GM21360 (cell line): Measurements from ENCODE around the gene SERINC4.

Experiments used
- ATAC-seq: cut with Tn5 transposase; IDR thresholded peaks from one replicate; pipeline ENCODE4 v1.9.1; 2021; ENCODE audit warnings: mild to moderate bottlenecking, moderate library complexity; ENCODE audit not compliant: unreplicated experiment

The SERINC4 gene

GRCh38 chr15:43799209-43799944 is 643 bp downstream of the SERINC4 start:
- ATAC-seq = no peak

- ATAC-seq = no peak
These were observed 3.5 kb downstream of the SERINC4 start for GRCh38 chr15:43796566-43796965.

- ATAC-seq = no peak
These were observed 4.0 kb downstream of the SERINC4 start for GRCh38 chr15:43795997-43796396.

GRCh38 chr15:43795197-43795596 is 4.8 kb downstream of the SERINC4 start:
- no peak for ATAC-seq

GRCh38 chr15:43794269-43795037 is 5.6 kb downstream of the SERINC4 start:
- no peak for ATAC-seq

GRCh38 chr15:43793647-43794046 is 6.4 kb downstream of the SERINC4 start:
- ATAC-seq = no peak

- ATAC-seq = no peak
These were observed 7.1 kb downstream of the SERINC4 start for GRCh38 chr15:43792761-43793476.

GRCh38 chr15:43791993-43792760 is 7.8 kb downstream of the SERINC4 start, which contains the start of gene SERF2:
TSS of gene SERF2 (plus strand) at chr15:43792320. CDS start at chr15:43792377, 57 bp downstream.
- ATAC-seq = peak; percentile 84

- no peak for ATAC-seq
These were observed 10.6 kb downstream of the SERINC4 start for GRCh38 chr15:43789409-43789808.

GRCh38 chr15:43779016-43779415 is 21.0 kb downstream of the SERINC4 start:
- ATAC-seq = no peak

GRCh38 chr15:43777267-43777914 is 22.6 kb downstream of the SERINC4 start:
- ATAC-seq = peak; percentile 40

GRCh38 chr15:43776718-43777266 is 23.2 kb downstream of the SERINC4 start, which contains the start of gene ELL3:
TSS of gene ELL3 (minus strand) at chr15:43776966. CDS start at chr15:43776901, 65 bp downstream.
- peak; percentile 31 for ATAC-seq

- ATAC-seq = peak; percentile 58
These were observed 23.8 kb downstream of the SERINC4 start for GRCh38 chr15:43776101-43776717.

- ATAC-seq = no peak
These were observed 24.5 kb downstream of the SERINC4 start for GRCh38 chr15:43775411-43775965.

GRCh38 chr15:43774062-43774461 is 26.0 kb downstream of the SERINC4 start:
- no peak for ATAC-seq

- no peak for ATAC-seq
These were observed 27.4 kb downstream of the SERINC4 start for GRCh38 chr15:43772624-43773023.

GRCh38 chr15:43771816-43772215 is 28.2 kb downstream of the SERINC4 start:
- no peak for ATAC-seq

GRCh38 chr15:43769584-43770228 is 30.3 kb downstream of the SERINC4 start:
- no peak for ATAC-seq
